GM20000 (cell line): Measurements from ENCODE around the gene TCF7L2.

ENCODE experiments used
- DNase-seq: peaks from one replicate; pipeline ENCODE4 v3.0.0; 2012; ENCODE audit warnings: low spot score
- CTCF ChIP-seq: IDR thresholded peaks from 2 replicates; pipeline ENCODE4 v1.5.1; 2012; ENCODE audit warnings: mild to moderate bottlenecking, control low read depth; ENCODE audit errors: extremely low read depth, missing control alignments

TCF7L2 gene

GRCh38 chr10:112979927-112980326 lies 29.9 kb downstream of the TCF7L2 start:
- TF ChIP-seq CTCF = no peak

GRCh38 chr10:112980937-112981336 lies 30.9 kb downstream of the TCF7L2 start:
- no peak for DNase-seq
- no peak for TF ChIP-seq CTCF

More at GRCh38 chr10:112979927-112980326, 29.9 kb downstream of the TCF7L2 start:
- no peak for DNase-seq

- peak; percentile 59 for DNase-seq
- no peak for TF ChIP-seq CTCF
Measured at GRCh38 chr10:112981553-112981952, 31.5 kb downstream of the TCF7L2 start.

GRCh38 chr10:112983444-112984056 lies 33.5 kb downstream of the TCF7L2 start:
- no peak for DNase-seq
- TF ChIP-seq CTCF = no peak

GRCh38 chr10:112984756-112985155 lies 34.7 kb downstream of the TCF7L2 start:
- DNase-seq = no peak
- TF ChIP-seq CTCF = no peak

- DNase-seq = no peak
- no peak for TF ChIP-seq CTCF
Measured at GRCh38 chr10:112985690-112986543, 35.9 kb downstream of the TCF7L2 start.

GRCh38 chr10:112986544-112987190 lies 36.6 kb downstream of the TCF7L2 start:
- TF ChIP-seq CTCF = no peak
- no peak for DNase-seq
